ENCODE measurements around the gene CREB3L1. TPM values are rescaled to one million over a fixed set of nuclear protein-coding genes. Genes with fewer than 3 reads are reported as not detected.
"Not testable (repeated sequence)": the region's sequence is repeated elsewhere in the genome, so short reads cannot be mapped to it uniquely, and the experiment has no call there.

Gene CREB3L1
- total RNA-seq, 1 donor from 2014 or later, result 81.6 TPM

DNA sequence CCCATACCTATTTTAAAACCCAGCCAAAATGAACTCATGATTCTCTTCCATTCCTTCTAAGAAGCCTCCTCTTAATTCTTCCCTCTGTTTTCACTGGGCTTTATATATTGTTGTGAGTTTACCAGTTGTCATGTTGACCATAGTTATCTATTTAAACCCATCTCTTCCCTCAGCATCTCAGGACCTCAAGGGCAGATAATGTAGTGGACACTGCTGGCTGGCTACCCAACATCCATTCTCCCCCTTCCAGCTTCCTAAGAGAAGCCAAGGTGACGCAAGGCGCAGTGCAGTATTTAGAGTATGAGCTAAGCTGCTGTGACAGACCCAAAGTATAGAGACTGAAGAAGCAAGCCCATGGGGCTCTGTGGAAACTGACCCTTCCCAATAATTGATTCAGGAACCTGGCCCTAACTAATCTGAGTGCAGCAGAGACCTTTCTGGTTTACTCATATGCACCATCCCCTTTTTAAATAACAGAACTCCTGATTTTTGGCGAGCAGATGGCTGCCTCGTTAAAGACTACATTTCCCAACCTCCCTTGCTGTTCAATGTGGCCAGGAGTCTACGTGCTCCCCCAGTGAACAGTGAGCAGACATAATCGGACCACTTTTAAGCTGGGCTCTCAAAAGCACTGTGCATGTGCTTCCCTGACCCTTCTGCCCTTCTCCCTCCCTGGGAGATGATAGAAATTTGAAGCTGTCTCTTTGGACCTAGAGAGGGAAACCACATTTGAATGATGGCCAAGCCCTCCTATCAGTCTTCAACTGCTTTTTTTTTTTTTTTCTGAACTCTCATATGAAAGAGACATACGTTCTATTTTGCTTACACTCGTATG, 28.1 kb upstream of the CREB3L1 start:
- no peak for DNase-seq (ENCODE audit: low spot score)

DNA sequence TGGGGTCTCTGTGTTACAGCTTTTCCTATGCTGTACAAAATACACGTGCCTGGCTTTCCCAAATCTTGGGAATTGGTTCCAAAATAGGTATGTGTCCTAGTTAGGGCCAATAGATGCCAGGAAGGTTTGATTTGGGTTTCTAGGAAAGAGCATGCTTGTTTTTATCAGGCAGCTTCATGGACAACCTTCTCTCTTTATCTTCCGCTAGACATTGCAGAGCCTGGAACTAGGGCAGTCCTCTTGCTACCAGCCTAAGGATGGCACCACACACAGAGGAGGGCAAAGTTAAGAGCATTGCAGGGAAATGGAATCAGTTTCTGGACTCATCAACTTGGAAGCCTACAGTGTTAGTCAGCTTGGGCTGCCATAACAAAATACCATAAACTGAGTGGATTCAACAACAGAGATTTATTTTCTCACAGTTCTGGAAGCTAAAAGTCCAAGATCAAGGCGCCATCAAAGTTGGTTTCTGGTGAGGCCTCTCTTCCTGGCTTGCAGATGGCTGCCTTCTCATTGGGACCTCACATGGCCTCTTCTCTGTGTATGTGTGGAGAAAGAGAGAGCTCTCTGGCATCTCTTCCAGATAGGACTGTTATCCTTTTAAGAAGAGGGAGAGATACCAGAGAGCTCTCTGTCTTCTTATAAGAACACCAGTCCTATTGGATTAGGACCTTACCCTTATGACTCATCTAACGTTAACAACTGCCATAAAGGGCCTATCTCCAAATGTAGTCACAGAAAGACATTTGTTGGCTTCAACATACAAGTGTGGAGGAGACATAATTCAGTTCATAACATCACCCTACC, 27.3 kb upstream of the CREB3L1 start:
- DNase-seq (ENCODE audit: low spot score), result no peak

DNA sequence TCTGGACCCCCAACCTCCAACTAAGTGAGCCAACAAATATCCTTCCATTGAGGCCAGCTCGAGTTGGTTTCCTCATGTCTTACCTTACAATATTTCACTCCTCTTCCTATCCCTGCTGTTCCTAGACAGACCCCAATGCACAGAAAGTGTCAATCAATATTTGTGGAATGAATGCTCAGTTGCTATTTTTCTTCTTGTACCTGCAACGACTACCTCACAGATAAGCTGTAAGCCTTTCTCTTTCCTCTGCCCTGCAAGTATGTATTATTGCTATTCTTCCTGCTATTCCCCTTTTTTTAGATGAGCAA, 26.8 kb upstream of the CREB3L1 start:
- DNase-seq (ENCODE audit: low spot score), result no peak

- DNase-seq (ENCODE audit: low spot score), result no peak
Measured at GRCh38 chr11:46251954-46252353, 25.5 kb upstream of the CREB3L1 start.

DNA sequence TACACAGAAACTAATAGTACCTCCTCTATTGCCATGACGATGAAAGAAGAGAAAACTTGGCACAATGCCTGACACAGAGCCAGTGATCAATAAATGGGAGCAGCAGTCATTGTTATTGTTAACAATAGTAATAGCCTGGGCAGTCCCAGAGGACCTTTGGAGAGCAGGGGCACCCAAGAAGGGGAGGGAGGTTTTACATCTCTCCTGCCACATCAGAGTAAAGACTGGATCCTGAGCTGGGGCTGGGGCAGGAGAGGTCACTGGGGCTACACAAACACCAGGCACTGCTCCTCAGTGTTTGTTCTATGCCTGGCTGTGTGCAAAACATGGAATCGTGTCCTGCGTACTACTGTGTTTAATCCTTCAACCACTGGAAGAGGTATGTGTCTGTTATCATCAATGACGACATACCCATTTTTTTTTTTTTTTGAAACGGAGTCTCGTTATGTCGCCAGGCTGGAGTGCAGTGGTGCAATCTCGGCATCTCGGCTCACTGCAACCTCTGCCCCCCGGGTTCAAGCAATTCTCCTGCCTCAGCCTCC, 25.0 kb upstream of the CREB3L1 start:
- DNase-seq (ENCODE audit: low spot score), result peak; percentile 91

DNA sequence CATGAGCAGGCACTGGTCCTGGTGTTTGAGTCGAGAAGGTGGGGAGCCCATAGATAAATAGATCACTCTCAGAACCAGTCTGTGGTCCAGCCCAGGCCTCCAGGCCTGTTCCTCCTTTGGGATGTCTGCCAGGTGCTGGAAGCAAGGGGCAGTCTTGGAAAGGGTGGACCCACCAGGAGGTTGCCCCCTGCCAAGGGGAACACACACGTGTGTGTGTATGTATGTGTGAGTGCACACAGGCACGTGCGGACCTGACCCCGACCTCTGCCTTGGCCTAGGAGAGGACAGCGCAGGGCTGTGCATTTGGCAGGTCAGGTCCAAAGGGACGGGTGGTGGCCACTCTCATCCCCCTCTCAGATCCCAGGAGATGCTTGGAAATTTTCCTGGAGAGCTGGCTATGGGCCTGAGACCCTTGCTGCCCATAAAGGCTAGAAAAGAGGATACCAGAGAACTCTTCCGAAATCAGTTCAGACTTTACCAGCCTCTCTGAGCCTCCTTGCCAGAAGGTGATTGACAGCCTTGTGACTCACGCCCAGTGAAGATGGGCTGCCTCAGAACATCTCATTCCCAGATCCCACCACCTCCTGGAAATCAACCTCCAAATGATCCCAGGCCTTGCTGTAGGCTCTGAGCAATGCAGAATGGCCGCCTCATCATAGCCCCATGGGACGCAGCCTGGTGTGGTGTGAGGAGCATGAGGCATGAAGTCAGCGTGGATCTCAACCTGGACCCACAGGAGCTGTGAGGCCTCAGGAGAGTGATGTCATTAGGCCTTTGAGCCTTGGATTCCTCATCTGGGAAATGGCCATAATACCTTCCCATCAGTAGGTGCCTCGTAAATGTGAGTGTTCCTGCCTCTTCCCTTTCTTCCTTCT, 24.0 kb upstream of the CREB3L1 start:
- no peak for DNase-seq (ENCODE audit: low spot score)

GRCh38 chr11:46254133-46254491, 23.4 kb upstream of the CREB3L1 start:
- DNase-seq (ENCODE audit: low spot score), result no peak

DNA sequence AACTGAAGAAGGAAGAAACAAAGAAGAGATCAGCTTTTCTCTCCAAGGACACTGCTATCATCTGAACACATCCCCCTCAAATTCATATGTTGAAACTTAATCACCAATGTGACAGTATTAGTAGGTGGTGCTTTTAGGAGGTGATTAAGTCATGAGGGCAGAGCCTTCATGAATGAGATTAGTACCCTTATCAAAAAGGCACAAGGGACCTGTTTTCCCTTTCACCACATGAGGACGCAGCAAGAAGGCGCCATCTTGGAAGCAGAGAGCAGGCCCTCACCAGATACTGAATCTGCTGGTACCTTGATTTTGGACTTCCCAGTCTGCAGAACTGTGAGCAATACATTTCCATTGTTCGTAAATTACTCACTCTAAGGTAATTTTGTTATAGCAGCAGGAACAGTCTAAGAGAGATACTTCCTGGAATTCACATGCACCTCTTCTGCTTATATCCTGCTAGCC, 20.9 kb upstream of the CREB3L1 start:
- DNase-seq (ENCODE audit: low spot score), result no peak

GRCh38 chr11:46259347-46259746, 18.1 kb upstream of the CREB3L1 start:
- DNase-seq (ENCODE audit: low spot score), result not testable (repeated sequence)

GRCh38 chr11:46259971-46260560, 17.4 kb upstream of the CREB3L1 start:
- no peak for DNase-seq (ENCODE audit: low spot score)

DNA sequence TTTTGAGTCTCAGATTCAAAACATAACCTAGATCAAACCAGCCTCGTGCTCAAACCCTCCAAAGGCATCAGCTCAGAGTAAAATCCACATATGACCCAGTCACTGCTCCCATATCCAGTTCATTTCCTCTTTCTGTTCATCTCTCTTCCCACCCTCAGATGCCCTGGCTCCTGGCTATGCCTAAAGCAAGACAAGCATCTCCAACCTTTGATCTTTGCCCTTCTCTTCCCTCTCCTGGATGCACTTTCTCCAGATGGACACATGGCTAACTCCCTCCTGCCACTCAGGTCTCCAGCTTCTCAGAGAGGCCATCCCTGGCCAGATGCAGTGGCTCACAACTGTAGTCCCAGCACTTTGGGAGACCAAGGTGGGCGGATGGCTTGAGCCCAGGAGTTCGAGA, 14.3 kb upstream of the CREB3L1 start:
- DNase-seq (ENCODE audit: low spot score), result no peak

GRCh38 chr11:46264030-46264429, 13.4 kb upstream of the CREB3L1 start:
- DNase-seq (ENCODE audit: low spot score), result no peak

- DNase-seq (ENCODE audit: low spot score), result no peak
Measured at GRCh38 chr11:46264976-46265375, 12.5 kb upstream of the CREB3L1 start.

GRCh38 chr11:46265764-46266163, 11.7 kb upstream of the CREB3L1 start:
- DNase-seq (ENCODE audit: low spot score), result no peak

DNA sequence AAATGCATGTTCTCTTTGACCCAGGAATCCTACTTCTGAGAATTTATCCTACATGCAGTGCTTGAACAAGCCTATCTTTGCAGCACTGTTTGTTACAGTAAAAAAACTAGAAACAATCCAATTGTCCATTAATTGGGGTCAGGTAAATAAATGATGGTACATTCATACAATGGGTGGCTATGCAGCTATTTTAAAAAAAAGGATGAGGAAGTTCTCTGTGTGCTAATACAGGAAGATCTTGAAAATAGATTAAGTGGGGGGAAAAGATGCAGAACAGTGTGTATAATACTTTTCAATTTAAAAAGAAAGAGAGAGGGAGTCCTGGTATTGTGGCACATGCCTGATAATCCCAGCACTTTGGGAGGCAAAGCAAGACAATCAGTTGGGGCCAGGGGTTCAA, 9.5 kb upstream of the CREB3L1 start:
- DNase-seq (ENCODE audit: low spot score), result no peak

GRCh38 chr11:46270684-46271083, 6.8 kb upstream of the CREB3L1 start:
- no peak for DNase-seq (ENCODE audit: low spot score)

DNA sequence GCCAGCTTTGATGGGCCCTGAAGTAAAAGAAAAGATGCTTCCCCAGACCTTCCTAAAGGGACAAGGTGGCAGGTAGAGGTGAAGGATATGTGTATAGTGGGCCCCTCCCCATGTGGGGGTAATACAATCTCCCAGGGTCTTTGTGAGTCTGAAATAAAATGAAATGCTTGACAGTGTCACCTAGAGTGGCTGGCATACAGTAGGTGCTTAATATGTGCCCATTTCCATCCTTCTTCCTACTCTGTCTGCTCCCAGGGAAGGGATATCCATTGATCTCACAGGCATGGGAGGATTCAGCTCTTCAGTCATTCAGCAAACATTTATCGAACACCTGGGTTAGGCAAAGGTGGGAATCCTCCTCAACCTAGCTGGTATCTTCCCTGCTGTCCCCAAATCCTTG, 6.1 kb upstream of the CREB3L1 start:
- no peak for DNase-seq (ENCODE audit: low spot score)

- no peak for DNase-seq (ENCODE audit: low spot score)
Measured at GRCh38 chr11:46271875-46272815, 5.3 kb upstream of the CREB3L1 start.

GRCh38 chr11:46272816-46273427, 4.5 kb upstream of the CREB3L1 start:
- DNase-seq (ENCODE audit: low spot score), result peak; percentile 54

All from mucosa of gallbladder (tissue), 1 donor.